Esophagus muscularis mucosa (tissue), 4 donors: ENCODE data around the gene PTPN20. TPM values are rescaled to one million over a fixed set of nuclear protein-coding genes. Genes with fewer than 3 reads are reported as not detected.

Experiments
- DNase-seq: peaks from one replicate; pipeline ENCODE4 v3.0.0-alpha.2; 2017; ENCODE audit errors: extremely low spot score
- H3K27ac ChIP-seq, 4 donors: fragments of 200-600 bp; sonication (generic); replicated peaks in 1 of 4; 1 replicate in 3 of 4; 2 replicates in 1 of 4; pipeline ENCODE4 v1.5.1; 2016 to 2019; ENCODE audit warnings: mild to moderate bottlenecking in 1 of 4
- H3K27me3 ChIP-seq, 4 donors: fragments of 200-600 bp; sonication (generic); one replicate each; pipeline versions ENCODE4 v1.5.1 to v1.6.0; 2016 to 2019
- H3K36me3 ChIP-seq, 4 donors: fragments of 200-600 bp; sonication (generic); one replicate each; pipeline ENCODE4 v1.5.1; 2016 to 2019
- H3K4me1 ChIP-seq, 4 donors: fragments of 200-600 bp; sonication (generic); one replicate each; pipeline ENCODE4 v1.5.1; 2016 to 2019
- H3K4me3 ChIP-seq, 4 donors: fragments of 200-600 bp; sonication (generic); 1 replicate in 2 of 4; 2 replicates in 2 of 4; pipeline ENCODE4 v1.5.1; 2016 to 2019; ENCODE audit warnings: mild to moderate bottlenecking in 4 of 4, moderate library complexity in 1 of 4
- H3K9me3 ChIP-seq, 4 donors: fragments of 200-600 bp; sonication (generic); 1 replicate in 3 of 4; 2 replicates in 1 of 4; pipeline ENCODE4 v1.5.1; 2016 to 2019
- EP300 ChIP-seq: sonication (generic); formaldehyde crosslinking; IDR thresholded peaks from one replicate; pipeline ENCODE4 v1.6.1; 2017; ENCODE audit warnings: antibody characterized with exemption
- POLR2A ChIP-seq: fragments of 450-650 bp; IDR thresholded peaks from one replicate; pipeline ENCODE4 v1.6.1; 2017; ENCODE audit warnings: antibody characterized with exemption, moderate library complexity, mild to moderate bottlenecking, low read depth
- POLR2AphosphoS5 ChIP-seq, 2 donors: sonication (generic); formaldehyde crosslinking; IDR thresholded peaks; one replicate each; pipeline ENCODE4 v1.6.1; 2017; ENCODE audit warnings: antibody characterized with exemption in 2 of 2
- WGBS: methylation state at CpG from one replicate; pipeline ENCODE4 v1.1.5; 2018; 5-methylcytosine and 5-hydroxymethylcytosine counted together
- intact Hi-C: fragments of 100-400 bp; cut with DNase I; formaldehyde crosslinking; loops from one replicate; pipeline ENCODE4 v1.15.1; 2023
- total RNA-seq, 4 donors: library from RNA; depleted of rRNA; stranded (reverse); fragments of >200 nt; gene quantifications; one replicate each; pipeline versions ENCODE4 v1.1.0 to v1.2.1, GENCODE V29; 2016
- TF ChIP-seq, protein P1 (sequence below), 3 experiments: fragments of 200-600 bp in 2 of 3; fragments of 450-650 bp in 1 of 3; sonication (generic) in 2 of 3; IDR thresholded peaks; one replicate each; pipeline ENCODE4 v1.5.1; 2017 to 2019; ENCODE audit warnings: antibody characterized with exemption in 3 of 3, mild to moderate bottlenecking in 2 of 3, moderate library complexity in 1 of 3

Gene PTPN20
- total RNA-seq, 4 donors from 2014 or later: 2.3 to 3.0 (median 2.6) TPM

DNA sequence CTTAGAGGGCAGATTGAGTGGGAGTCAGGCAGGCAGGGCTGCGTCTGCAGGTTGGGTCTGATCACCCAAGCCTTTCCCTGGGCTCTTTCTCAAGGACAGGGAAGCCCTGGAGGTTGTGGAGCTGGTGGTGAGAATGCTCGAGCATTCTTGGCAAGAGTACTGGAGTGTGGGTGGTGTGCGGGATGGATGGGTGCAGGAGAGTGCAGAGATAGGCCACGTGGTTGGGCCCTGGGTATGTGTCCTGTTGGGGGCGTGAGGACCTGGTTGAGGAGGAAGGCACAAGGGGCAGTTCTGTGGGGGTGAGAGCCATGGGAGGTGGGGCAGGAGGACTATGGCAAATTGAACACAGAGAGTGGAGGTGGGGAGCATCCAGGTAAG lies 135.9 kb downstream of the PTPN20 start:
- Histone ChIP-seq H3K36me3 (no peaks in the 10 kb centered on the region), H3K9me3 (no peaks in the 10 kb centered on the region), H3K27me3 (no peaks in the 10 kb centered on the region), H3K4me1 (peaks cover 0 to 17% (median 12%) of the 10 kb centered on the region in 4 donors), H3K4me3 (no peak overlapping the region), H3K27ac (no peak overlapping the region)
- TF ChIP-seq, protein P1, sequence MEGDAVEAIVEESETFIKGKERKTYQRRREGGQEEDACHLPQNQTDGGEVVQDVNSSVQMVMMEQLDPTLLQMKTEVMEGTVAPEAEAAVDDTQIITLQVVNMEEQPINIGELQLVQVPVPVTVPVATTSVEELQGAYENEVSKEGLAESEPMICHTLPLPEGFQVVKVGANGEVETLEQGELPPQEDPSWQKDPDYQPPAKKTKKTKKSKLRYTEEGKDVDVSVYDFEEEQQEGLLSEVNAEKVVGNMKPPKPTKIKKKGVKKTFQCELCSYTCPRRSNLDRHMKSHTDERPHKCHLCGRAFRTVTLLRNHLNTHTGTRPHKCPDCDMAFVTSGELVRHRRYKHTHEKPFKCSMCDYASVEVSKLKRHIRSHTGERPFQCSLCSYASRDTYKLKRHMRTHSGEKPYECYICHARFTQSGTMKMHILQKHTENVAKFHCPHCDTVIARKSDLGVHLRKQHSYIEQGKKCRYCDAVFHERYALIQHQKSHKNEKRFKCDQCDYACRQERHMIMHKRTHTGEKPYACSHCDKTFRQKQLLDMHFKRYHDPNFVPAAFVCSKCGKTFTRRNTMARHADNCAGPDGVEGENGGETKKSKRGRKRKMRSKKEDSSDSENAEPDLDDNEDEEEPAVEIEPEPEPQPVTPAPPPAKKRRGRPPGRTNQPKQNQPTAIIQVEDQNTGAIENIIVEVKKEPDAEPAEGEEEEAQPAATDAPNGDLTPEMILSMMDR (IDR thresholded peaks at IDR 0.05): no peak
- TF ChIP-seq POLR2A (no peak), EP300 (no peak), POLR2AphosphoS5 (IDR thresholded peaks at IDR 0.05) (no peak)
- intact Hi-C loops: loop anchor here (5.0 kb wide), 1 partner anchor 265 kb away; no protein-coding TSS in a partner anchor
- WGBS: 79% methylated on average over 5 of the region's 5 CpGs
- no peak for DNase-seq

DNA sequence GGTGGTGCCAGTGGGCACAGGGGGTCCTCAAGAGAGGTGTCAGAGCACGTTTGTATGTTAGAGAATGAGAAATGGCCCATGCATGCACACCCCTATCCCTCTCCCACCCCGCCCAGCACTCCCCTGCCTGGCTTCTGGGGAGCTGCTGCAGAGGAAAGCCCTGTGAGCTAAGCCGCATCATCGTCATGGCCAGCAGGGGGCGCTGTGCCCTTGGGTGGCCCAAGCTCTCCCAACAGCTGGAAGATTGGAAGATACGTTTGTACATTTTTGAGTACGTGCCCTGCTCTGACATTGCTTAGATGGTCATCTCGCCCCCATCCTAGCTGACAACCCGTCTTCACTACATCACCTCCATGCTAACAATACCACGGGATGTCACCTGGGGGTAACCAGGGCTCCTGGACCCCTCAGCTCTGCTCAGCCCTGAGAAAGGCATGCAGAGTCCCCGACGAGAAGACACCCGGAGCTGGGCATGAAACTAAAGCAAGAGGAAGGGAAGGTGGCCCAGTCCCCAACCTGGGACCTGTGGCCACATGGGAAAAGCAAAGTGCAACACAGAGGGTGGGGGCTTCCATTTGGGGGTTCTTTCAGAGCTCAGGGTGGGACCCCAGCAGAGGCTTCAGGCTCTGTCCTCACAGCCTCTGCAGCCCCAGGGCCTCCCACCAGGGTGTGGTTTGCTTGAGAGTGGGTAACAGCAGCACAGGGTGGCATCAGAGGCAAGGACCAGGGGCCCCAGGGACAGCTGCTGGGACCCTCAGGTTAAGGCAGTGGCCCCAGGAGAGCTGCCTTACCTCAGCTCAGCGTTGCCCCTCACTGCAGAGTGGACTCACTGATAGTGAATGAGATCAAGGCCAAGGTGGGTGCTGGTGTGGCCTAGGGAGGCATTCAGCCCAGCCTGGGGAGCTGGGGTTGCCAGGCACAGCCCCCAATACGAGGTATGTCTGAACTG lies 136.6 kb downstream of the PTPN20 start:
- Histone ChIP-seq H3K4me1 (peaks cover 0 to 17% (median 12%) of the 10 kb centered on the region in 4 donors), H3K4me3 (no peak overlapping the region), H3K9me3 (no peaks in the 10 kb centered on the region), H3K27ac (no peak overlapping the region), H3K27me3 (no peaks in the 10 kb centered on the region), H3K36me3 (no peaks in the 10 kb centered on the region)
- 47% methylated on average over 15 of the region's 15 CpGs for WGBS
- no peak for DNase-seq
- TF ChIP-seq POLR2AphosphoS5 (IDR thresholded peaks at IDR 0.05) (peak in 1 of 2 donors; percentile 5), POLR2A (no peak), EP300 (no peak)
- TF ChIP-seq, protein P1 (IDR thresholded peaks at IDR 0.05): peak; percentile 68 to 78 (median 76)
- intact Hi-C loops: loop anchor here (5.0 kb wide), 1 partner anchor 264 kb away; no protein-coding TSS in a partner anchor

DNA sequence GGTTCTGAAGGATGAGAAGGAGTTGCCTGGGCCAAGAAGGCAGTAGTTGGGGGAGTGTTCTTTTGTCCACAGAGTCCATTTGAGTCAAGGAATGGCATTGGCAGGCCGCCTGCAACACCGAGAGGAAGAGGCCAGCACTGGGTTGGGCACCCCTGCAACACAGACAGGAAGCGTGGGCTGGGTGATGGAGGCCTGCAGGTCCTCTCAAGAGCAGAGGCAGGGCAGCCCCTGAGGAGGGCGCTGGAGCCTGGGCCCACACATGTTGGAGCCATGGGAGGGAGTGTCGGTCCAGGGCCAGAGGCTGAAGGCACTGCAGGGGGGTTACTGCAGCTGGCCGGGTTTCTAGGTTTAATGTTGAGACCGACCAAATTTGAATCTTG lies 137.3 kb downstream of the PTPN20 start:
- Histone ChIP-seq H3K36me3 (no peaks in the 10 kb centered on the region), H3K4me3 (no peak overlapping the region), H3K27me3 (no peaks in the 10 kb centered on the region), H3K9me3 (no peaks in the 10 kb centered on the region), H3K4me1 (peaks cover 0 to 17% (median 12%) of the 10 kb centered on the region in 4 donors), H3K27ac (no peak overlapping the region)
- intact Hi-C loops: loop anchor here (5.0 kb wide), 1 partner anchor 264 kb away; no protein-coding TSS in a partner anchor
- DNase-seq: no peak
- TF ChIP-seq POLR2A: no peak
- WGBS: 83% methylated on average over 7 of the region's 7 CpGs

DNA sequence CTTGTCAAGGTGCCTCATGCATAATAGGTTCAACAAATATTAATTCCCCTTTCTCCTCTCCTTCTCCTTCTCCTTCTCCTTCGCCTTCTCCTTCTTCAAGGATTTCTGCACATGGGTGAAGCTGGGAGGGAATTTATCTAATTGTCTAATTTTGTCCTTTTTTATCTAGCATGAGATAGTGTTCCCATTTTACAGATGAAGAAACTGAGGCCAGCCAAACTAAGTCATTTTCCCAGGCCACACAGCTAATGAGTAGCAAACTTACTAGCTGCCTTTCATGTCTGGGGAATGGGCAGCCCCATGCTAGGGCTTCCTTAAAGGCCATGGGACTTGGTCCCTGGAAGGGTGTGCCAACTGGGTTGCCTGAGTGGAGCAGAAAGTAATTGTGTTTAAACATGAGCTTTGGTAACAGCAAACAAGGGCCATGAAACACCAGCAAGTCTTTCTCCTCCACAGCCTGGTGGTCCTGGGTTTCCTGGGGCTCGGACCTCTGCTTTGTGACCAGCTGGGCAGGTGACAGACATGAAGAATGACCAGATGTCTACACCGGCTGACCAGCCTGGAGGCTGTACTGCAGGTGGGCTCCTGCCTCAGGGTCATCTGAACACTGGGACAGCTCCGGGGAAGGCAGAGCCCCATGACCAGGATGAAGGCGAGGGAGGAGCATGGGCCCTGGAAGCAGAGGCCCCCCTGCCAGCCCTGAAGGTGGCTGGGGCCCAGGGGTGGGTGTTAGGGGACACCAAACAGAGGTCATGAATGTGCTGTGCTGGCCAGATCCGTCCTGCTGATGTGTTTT lies 138.0 kb downstream of the PTPN20 start:
- TF ChIP-seq POLR2AphosphoS5 (IDR thresholded peaks at IDR 0.05) (no peak), EP300 (no peak), POLR2A (no peak)
- TF ChIP-seq, protein P1 (IDR thresholded peaks at IDR 0.05): no peak
- WGBS: 71% methylated on average over 2 of the region's 6 CpGs
- no peak for DNase-seq
- Histone ChIP-seq H3K4me3 (no peak overlapping the region), H3K27ac (no peak overlapping the region), H3K27me3 (no peaks in the 10 kb centered on the region), H3K36me3 (no peaks in the 10 kb centered on the region), H3K9me3 (no peaks in the 10 kb centered on the region), H3K4me1 (peaks cover 0 to 17% (median 11%) of the 10 kb centered on the region in 4 donors)
- intact Hi-C loops: loop anchor here (5.0 kb wide), 1 partner anchor 263 kb away; no protein-coding TSS in a partner anchor
